Measurements from ENCODE around the gene EVI2B.
"Not testable (repeated sequence)": the region's sequence is repeated elsewhere in the genome, so short reads cannot be mapped to it uniquely, and the experiment has no call there.

The EVI2B gene

GRCh38 chr17:31272236-31272635 is 41.6 kb downstream of the EVI2B start:
- no peak for DNase-seq (ENCODE audit: low spot score)

DNA sequence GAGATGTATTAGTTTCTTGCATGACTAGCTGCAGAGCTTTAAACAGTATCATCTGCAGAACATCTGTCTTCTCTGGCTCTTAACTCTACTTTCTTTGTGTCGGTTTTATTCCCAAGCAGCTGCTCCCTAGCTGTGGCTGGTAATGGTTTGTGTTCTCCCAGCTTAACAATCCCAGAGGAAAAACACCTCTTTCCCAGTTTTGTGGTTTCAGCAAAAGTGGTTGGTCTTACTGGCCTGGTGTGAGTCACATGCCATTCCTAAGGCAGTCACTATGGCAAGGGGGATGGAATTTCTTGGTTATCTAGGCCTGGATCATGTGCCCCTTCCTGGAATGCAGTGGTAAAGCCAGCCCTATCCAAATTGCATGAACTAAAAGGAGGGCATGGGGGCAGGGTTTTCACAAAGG is 44.3 kb downstream of the EVI2B start:
- no peak for DNase-seq (ENCODE audit: low spot score)

DNA sequence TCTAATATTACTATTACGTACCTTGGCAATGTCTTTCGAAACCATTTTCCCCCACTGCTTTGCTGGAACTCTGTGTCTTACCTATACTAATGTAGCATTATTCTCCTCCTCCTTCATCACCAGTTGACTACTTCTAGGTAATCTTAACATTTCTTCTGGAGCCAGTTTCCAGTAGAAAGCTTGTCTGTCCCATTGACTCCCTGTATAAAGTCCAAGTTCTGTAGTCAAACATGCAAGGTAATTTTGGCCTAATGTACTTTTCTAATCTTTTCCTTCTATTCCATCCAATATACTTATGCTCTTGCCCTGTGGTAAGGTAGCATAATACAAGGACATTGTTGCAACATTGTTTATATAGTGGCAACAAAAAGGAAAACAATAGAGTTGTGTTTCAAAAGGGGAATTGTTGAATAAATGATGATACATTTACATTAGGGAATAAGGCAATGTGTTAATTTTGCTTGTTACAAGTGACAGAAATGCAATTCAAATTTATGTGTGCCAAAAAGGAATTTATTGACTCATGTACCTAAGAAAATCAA is 44.7 kb downstream of the EVI2B start:
- DNase-seq (ENCODE audit: low spot score), result no peak

DNA sequence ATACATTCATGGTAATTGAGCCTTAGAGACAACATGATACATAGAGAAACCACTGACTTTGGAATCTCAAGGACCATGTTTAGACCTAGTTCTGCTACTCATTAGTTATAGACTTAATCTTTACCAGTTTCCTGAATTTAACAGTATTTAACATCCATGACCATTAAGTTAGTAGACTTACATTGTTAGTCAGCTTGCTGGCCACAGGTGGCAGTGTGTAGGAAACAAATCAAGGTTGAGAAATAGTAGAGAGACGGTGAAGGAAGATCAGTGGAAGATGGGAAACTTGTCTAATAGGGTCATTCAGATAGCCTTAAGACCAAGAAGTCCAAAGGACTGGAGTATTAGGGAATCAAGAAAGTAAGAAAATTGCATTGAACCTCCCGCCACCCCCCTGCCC is 47.8 kb downstream of the EVI2B start:
- no peak for DNase-seq (ENCODE audit: low spot score)

GRCh38 chr17:31262923-31263322 is 50.9 kb downstream of the EVI2B start:
- not testable (repeated sequence) for DNase-seq (ENCODE audit: low spot score)

- DNase-seq (ENCODE audit: low spot score), result no peak
Measured at GRCh38 chr17:31261601-31262000, 52.3 kb downstream of the EVI2B start.

GRCh38 chr17:31260151-31260550 is 53.7 kb downstream of the EVI2B start:
- no peak for DNase-seq (ENCODE audit: low spot score)

- DNase-seq (ENCODE audit: low spot score), result no peak
Measured at GRCh38 chr17:31256936-31257335, 56.9 kb downstream of the EVI2B start.

GRCh38 chr17:31254654-31255053 is 59.2 kb downstream of the EVI2B start:
- no peak for DNase-seq (ENCODE audit: low spot score)
